IMR-90 (cell line): ENCODE results near the gene DUS3L. TPM values are rescaled to one million over a fixed set of nuclear protein-coding genes. Genes with fewer than 3 reads are reported as not detected.

Experiments used
- ATAC-seq: fragments of 200-7000 bp; cut with Tn5 transposase; 2 replicates; pipeline ENCODE4 v1.9.1; 2020; ENCODE audit warnings: low read depth, mild to moderate bottlenecking, moderate library complexity
- BruUV-seq: library from RNA; stranded (reverse); fragments of 400-500 nt; replicated peaks from 2 replicates; lab custom pipeline; 2021; lab: Mats Ljungman, UMichigan
- CTCF ChIA-PET: fragments of 300-600 bp; formaldehyde crosslinking; extraction: SDS; loops from one replicate; lab custom pipeline; 2021; ENCODE audit warnings: antibody characterized with exemption; lab: Yijun Ruan, JAX
- POLR2A ChIA-PET: fragments of 300-600 bp; sonication (Branson Sonifier 250); formaldehyde crosslinking; loops from one replicate; lab custom pipeline; 2022; ENCODE audit warnings: antibody characterized with exemption; ENCODE audit not compliant: unreplicated experiment; lab: Charles Lee
- DNase-seq: peaks from one replicate; pipeline ENCODE4 v3.0.0; 2013
- H2AFZ ChIP-seq: replicated peaks from 2 replicates; pipeline ENCODE3; 2013; ENCODE audit warnings: low read length, mild to moderate bottlenecking; ENCODE audit not compliant: poor library complexity
- H2AK5ac ChIP-seq: 2 replicates; pipeline ENCODE4 v1.6.1; 2013; ENCODE audit warnings: low read depth, low read length, inconsistent platforms
- H2AK9ac ChIP-seq: replicated peaks from 2 replicates; pipeline ENCODE3; 2013; ENCODE audit warnings: mild to moderate bottlenecking, low read depth, low read length, moderate library complexity; ENCODE audit not compliant: poor library complexity
- H2BK120ac ChIP-seq: 2 replicates; pipeline ENCODE4 v1.6.1; 2013; ENCODE audit warnings: low read depth, low read length, inconsistent platforms
- H2BK15ac ChIP-seq: 3 replicates; pipeline ENCODE4 v1.6.1; 2013; ENCODE audit warnings: low read depth, low read length, inconsistent platforms
- H2BK20ac ChIP-seq: 2 replicates; pipeline ENCODE4 v1.6.1; 2013; ENCODE audit warnings: low read depth, mild to moderate bottlenecking, inconsistent platforms, low read length, moderate library complexity
- H2BK5ac ChIP-seq: 2 replicates; pipeline ENCODE4 v1.6.1; 2013; ENCODE audit warnings: mild to moderate bottlenecking, low read depth, low read length, inconsistent platforms; ENCODE audit not compliant: poor library complexity, severe bottlenecking
- H3K14ac ChIP-seq: replicated peaks from 2 replicates; pipeline ENCODE4 v1.6.1; 2013; ENCODE audit warnings: low read depth, low read length, inconsistent platforms
- H3K18ac ChIP-seq: 2 replicates; pipeline ENCODE4 v1.6.1; 2013; ENCODE audit warnings: low read depth, low read length, control low read depth
- H3K23ac ChIP-seq: 2 replicates; pipeline ENCODE4 v1.6.1; 2013; ENCODE audit warnings: low read depth, low read length, inconsistent platforms
- H3K27ac ChIP-seq: 2 replicates; pipeline ENCODE4 v1.5.1; 2013; ENCODE audit warnings: mild to moderate bottlenecking, control low read depth, low read length; ENCODE audit not compliant: insufficient read depth
- H3K27me3 ChIP-seq: 2 replicates; pipeline ENCODE4 v1.6.1; 2013; ENCODE audit warnings: low read length; ENCODE audit not compliant: control insufficient read depth, insufficient read depth
- H3K36me3 ChIP-seq: 2 replicates; pipeline ENCODE4 v1.6.1; 2013; ENCODE audit warnings: low read length, mixed read lengths; ENCODE audit not compliant: control insufficient read depth, insufficient read depth
- H3K4ac ChIP-seq: 2 replicates; pipeline ENCODE4 v1.6.1; 2013; ENCODE audit warnings: low read depth, low read length, inconsistent platforms
- H3K4me1 ChIP-seq: 2 replicates; pipeline ENCODE4 v1.6.1; 2013; ENCODE audit warnings: low read length, mixed read lengths; ENCODE audit not compliant: control insufficient read depth, insufficient read depth
- H3K4me2 ChIP-seq: 2 replicates; pipeline ENCODE4 v1.6.1; 2013; ENCODE audit warnings: low read depth, mild to moderate bottlenecking, control low read depth, low read length, moderate library complexity
- H3K4me3 ChIP-seq: 2 replicates; pipeline ENCODE4 v1.5.1; 2013; ENCODE audit warnings: low read depth, mild to moderate bottlenecking, control low read depth, low read length, moderate library complexity; ENCODE audit not compliant: insufficient read depth
- H3K56ac ChIP-seq: 2 replicates; pipeline ENCODE4 v1.6.1; 2013; ENCODE audit warnings: low read length, inconsistent platforms; ENCODE audit not compliant: insufficient read depth; ENCODE audit errors: extremely low read depth
- H3K79me1 ChIP-seq, 2 experiments: 2 replicates each; pipeline ENCODE4 v1.6.1; 2013; ENCODE audit warnings: low read length in 2 of 2, inconsistent platforms in 1 of 2, low read depth in 1 of 2
- H3K9ac ChIP-seq: 2 replicates; pipeline ENCODE4 v1.6.1; 2013; ENCODE audit warnings: low read depth, low read length, control low read depth
- H3K9me1 ChIP-seq: 2 replicates; pipeline ENCODE4 v1.6.1; 2013; ENCODE audit warnings: low read length, inconsistent platforms; ENCODE audit not compliant: insufficient read depth
- H3K9me3 ChIP-seq: 2 replicates; pipeline ENCODE4 v1.6.1; 2013; ENCODE audit warnings: low read length; ENCODE audit not compliant: control insufficient read depth, insufficient read depth
- H4K20me1 ChIP-seq: 2 replicates; pipeline ENCODE4 v1.6.1; 2013; ENCODE audit warnings: low read length, inconsistent platforms; ENCODE audit not compliant: insufficient read depth
- H4K5ac ChIP-seq: 2 replicates; pipeline ENCODE4 v1.6.1; 2013; ENCODE audit warnings: mild to moderate bottlenecking, low read depth, low read length, control low read depth
- H4K8ac ChIP-seq, 2 experiments: 2 replicates each; pipeline ENCODE4 v1.6.1; 2013; ENCODE audit warnings: low read depth in 2 of 2, low read length in 2 of 2, control low read depth in 1 of 2, inconsistent platforms in 1 of 2
- H4K91ac ChIP-seq: 2 replicates; pipeline ENCODE4 v1.6.1; 2013; ENCODE audit warnings: low read depth, low read length, inconsistent platforms; ENCODE audit not compliant: insufficient read depth
- CEBPB ChIP-seq: IDR thresholded peaks from 2 replicates; pipeline ENCODE4 v1.6.1; 2012; ENCODE audit warnings: low read depth, low read length, improper control_type of control experiment
- SMC3 ChIP-seq: fragments of 150-350 bp; IDR thresholded peaks from 2 replicates; pipeline ENCODE4 v1.6.1; 2016; ENCODE audit warnings: low read depth, mild to moderate bottlenecking, antibody characterized with exemption, low read length, moderate library complexity
- WGBS, 2 experiments: methylation state at CpG; one replicate each; pipeline versions ENCODE4 v1.1.5 to v1.1.7; 2013; ENCODE audit warnings: missing lambda C conversion rate in 2 of 2; ENCODE audit not compliant: insufficient read length in 1 of 2; ENCODE audit errors: extremely low coverage in 2 of 2; 5-methylcytosine and 5-hydroxymethylcytosine counted together
- dilution Hi-C: fragments of 300-500 bp; cut with HindIII; formaldehyde crosslinking; loops from one replicate; pipeline ENCODE4 v1.14.3; 2018; ENCODE audit warnings: low sequenced_read_pairs; ENCODE audit not compliant: unreplicated experiment
- in situ Hi-C: fragments of 300-500 bp; cut with MboI; formaldehyde crosslinking; loops from 3 replicates; pipeline ENCODE4 v1.14.3; 2019; ENCODE audit warnings: low sequenced_read_pairs, inconsistent platforms, mixed read lengths
- intact Hi-C: fragments of 100-400 bp; cut with micrococcal nuclease; formaldehyde crosslinking; loops from 2 replicates; pipeline ENCODE4 v1.10.0; 2022
- polyA plus RNA-seq, 3 experiments: library from polyadenylated mRNA; depleted of rRNA; stranded (reverse); fragments of >200 nt; gene quantifications; 2 replicates each; pipeline ENCODE4 v1.2.3, GENCODE V29; 2012; ENCODE audit warnings: low replicate concordance in 1 of 3
- total RNA-seq: library from RNA; depleted of rRNA; stranded (reverse); fragments of >200 nt; gene quantifications from 2 replicates; pipeline ENCODE4 v1.2.3, GENCODE V29; 2012
- TF ChIP-seq, protein P1 (sequence below): fragments of 150-350 bp; IDR thresholded peaks from 2 replicates; pipeline ENCODE4 v1.6.1; 2017; ENCODE audit warnings: mild to moderate bottlenecking, antibody characterized with exemption, low read length, low read depth

DUS3L gene
- total and polyA plus RNA-seq, 2 of the 4 experiments (the other 2 are of a cell fraction), result 12.4 to 21.3 TPM

DNA sequence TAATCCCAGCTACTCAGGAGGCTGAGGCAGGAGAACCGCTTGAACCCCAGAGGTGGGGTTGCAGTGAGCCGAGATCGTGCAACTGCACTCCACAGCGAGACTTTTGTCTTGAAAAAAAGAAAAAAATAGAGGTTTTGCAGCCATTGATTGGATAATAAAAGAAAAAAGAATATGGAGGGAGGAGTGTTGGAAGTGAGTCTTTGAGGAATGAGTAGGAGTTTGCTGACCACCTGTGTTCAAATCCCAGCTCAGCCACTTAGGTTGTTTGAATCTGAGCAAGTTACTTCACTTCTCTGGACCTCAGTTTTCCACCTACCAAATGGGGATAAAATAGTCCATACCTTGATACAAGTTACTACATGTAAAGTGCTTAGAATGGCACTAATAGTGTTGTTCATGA, 20.2 kb upstream of the DUS3L start:
- Histone ChIP-seq H2AFZ (no peak overlapping the region), H3K36me3 (no peaks in the 10 kb centered on the region), H3K23ac (no peak overlapping the region), H3K4ac (no peak overlapping the region), H3K9me1 (no peaks in the 10 kb centered on the region), H2BK20ac (no peak overlapping the region), H2BK120ac (no peak overlapping the region), H2AK5ac (no peak overlapping the region), H3K27ac (no peak overlapping the region), H2BK5ac (no peak overlapping the region), H4K91ac (no peak overlapping the region), H3K79me1 (no peaks in the 10 kb centered on the region), H3K56ac (no peak overlapping the region), H3K14ac (no peak overlapping the region), H4K20me1 (no peaks in the 10 kb centered on the region), H3K18ac (no peak overlapping the region), H4K5ac (no peak overlapping the region), H3K4me3 (no peak overlapping the region), H3K4me2 (no peak overlapping the region), H3K4me1 (no peaks in the 10 kb centered on the region), H3K9ac (no peak overlapping the region), H3K27me3 (peaks cover 17% of the 10 kb centered on the region), H3K9me3 (no peaks in the 10 kb centered on the region), H2BK15ac (no peak overlapping the region), H2AK9ac (no peak overlapping the region), H4K8ac (no peak overlapping the region)
- 84% methylated on average over 4 of the region's 4 CpGs; no CpG with 5 or more reads in 1 of the 2 experiments for WGBS, 2 experiments
- dilution Hi-C loops (no loop called here), in situ Hi-C loops (no loop called here), intact Hi-C loops (no loop called here)
- ChIA-PET CTCF (no interaction called here), POLR2A (no interaction called here)
- ATAC-seq (no peak), DNase-seq (no peak)
- TF ChIP-seq CEBPB (no peak), SMC3 (no peak)
- TF ChIP-seq, protein P1, sequence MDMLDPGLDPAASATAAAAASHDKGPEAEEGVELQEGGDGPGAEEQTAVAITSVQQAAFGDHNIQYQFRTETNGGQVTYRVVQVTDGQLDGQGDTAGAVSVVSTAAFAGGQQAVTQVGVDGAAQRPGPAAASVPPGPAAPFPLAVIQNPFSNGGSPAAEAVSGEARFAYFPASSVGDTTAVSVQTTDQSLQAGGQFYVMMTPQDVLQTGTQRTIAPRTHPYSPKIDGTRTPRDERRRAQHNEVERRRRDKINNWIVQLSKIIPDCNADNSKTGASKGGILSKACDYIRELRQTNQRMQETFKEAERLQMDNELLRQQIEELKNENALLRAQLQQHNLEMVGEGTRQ, result no peak
- BruUV-seq, result no TSS peak
